ENCODE measurements around the gene SPPL2C.

- TF ChIP-seq, protein P1, sequence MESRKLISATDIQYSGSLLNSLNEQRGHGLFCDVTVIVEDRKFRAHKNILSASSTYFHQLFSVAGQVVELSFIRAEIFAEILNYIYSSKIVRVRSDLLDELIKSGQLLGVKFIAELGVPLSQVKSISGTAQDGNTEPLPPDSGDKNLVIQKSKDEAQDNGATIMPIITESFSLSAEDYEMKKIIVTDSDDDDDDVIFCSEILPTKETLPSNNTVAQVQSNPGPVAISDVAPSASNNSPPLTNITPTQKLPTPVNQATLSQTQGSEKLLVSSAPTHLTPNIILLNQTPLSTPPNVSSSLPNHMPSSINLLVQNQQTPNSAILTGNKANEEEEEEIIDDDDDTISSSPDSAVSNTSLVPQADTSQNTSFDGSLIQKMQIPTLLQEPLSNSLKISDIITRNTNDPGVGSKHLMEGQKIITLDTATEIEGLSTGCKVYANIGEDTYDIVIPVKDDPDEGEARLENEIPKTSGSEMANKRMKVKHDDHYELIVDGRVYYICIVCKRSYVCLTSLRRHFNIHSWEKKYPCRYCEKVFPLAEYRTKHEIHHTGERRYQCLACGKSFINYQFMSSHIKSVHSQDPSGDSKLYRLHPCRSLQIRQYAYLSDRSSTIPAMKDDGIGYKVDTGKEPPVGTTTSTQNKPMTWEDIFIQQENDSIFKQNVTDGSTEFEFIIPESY (IDR thresholded peaks at IDR 0.05): no peak
- TF ChIP-seq EZH2 (IDR thresholded peaks at IDR 0.05; ENCODE audit: borderline replicate concordance, control insufficient read depth, low read depth, low read length) (no peak), CTCF (IDR thresholded peaks at IDR 0.05 in 2 of 3, conservative IDR thresholded peaks at IDR 0.05 in 1 of 3; ENCODE audit: control insufficient read depth in 2 of 3, extremely low read depth in 1 of 3, insufficient read depth in 1 of 3, low read depth in 3 of 3, low read length in 3 of 3) (no peak), POLR2A (IDR thresholded peaks at IDR 0.05; ENCODE audit: low read depth, low read length) (no peak), TAF1 (IDR thresholded peaks at IDR 0.05; ENCODE audit: borderline replicate concordance, low read depth, low read length) (no peak), RAD21 (IDR thresholded peaks at IDR 0.05; ENCODE audit: insufficient read depth, low read depth, low read length) (no peak), BHLHE40 (IDR thresholded peaks at IDR 0.05; ENCODE audit: borderline replicate concordance in 1 of 2, low read depth in 2 of 2, low read length in 1 of 2) (no peak), CBX5 (IDR thresholded peaks at IDR 0.05; ENCODE audit: low read depth) (no peak), ZNF274 (IDR thresholded peaks at IDR 0.05; ENCODE audit: insufficient read depth, insufficient read length) (no peak), POLR2AphosphoS2 (IDR thresholded peaks at IDR 0.05; ENCODE audit: low read depth, low read length) (no peak), NRF1 (conservative IDR thresholded peaks at IDR 0.05; ENCODE audit: low read depth, low read length) (no peak)
- TF ChIP-seq, protein P2, sequence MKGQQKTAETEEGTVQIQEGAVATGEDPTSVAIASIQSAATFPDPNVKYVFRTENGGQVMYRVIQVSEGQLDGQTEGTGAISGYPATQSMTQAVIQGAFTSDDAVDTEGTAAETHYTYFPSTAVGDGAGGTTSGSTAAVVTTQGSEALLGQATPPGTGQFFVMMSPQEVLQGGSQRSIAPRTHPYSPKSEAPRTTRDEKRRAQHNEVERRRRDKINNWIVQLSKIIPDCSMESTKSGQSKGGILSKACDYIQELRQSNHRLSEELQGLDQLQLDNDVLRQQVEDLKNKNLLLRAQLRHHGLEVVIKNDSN (IDR thresholded peaks at IDR 0.05; ENCODE audit: borderline replicate concordance, extremely low read length, insufficient read depth, low read depth, low read length): no peak
- TF ChIP-seq, protein P3, sequence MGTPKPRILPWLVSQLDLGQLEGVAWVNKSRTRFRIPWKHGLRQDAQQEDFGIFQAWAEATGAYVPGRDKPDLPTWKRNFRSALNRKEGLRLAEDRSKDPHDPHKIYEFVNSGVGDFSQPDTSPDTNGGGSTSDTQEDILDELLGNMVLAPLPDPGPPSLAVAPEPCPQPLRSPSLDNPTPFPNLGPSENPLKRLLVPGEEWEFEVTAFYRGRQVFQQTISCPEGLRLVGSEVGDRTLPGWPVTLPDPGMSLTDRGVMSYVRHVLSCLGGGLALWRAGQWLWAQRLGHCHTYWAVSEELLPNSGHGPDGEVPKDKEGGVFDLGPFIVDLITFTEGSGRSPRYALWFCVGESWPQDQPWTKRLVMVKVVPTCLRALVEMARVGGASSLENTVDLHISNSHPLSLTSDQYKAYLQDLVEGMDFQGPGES (IDR thresholded peaks at IDR 0.05): no peak
These were observed 10.8 kb upstream of the SPPL2C start for GRCh38 chr17:45833920-45834319.
